Measurements from ENCODE around the gene GRXCR1. TPM values are rescaled to one million over a fixed set of nuclear protein-coding genes. Genes with fewer than 3 reads are reported as not detected.

Gene GRXCR1
- polyA plus RNA-seq (not detected in 3 replicates), polyA minus RNA-seq (not detected in 3 replicates)
- not detected for polyA plus RNA-seq (2011; ENCODE audit: low read depth)
- not detected in 2 replicates for polyA plus RNA-seq (2011; cell fraction: cytosol; rRNA removed)
- polyA plus RNA-seq (2011; cell fraction: nucleus; rRNA removed) = not detected in 2 replicates
- not detected in 2 replicates for polyA plus RNA-seq (2012; ENCODE audit: low replicate concordance)
- not detected for polyA minus RNA-seq (2011; cell fraction: cytosol; rRNA and poly(A)+ RNA removed)
- polyA minus RNA-seq (2011; cell fraction: nucleus; rRNA and poly(A)+ RNA removed) = not detected in 2 replicates

- Histone ChIP-seq H3K27me3 (ENCODE audit: control insufficient read depth, extremely low read depth, insufficient read depth, low read length) (no peaks in the 10 kb centered on the region), H2AFZ (ENCODE audit: control insufficient read depth, low read length) (no peak within 1 kb of the TSS), H3K36me3 (ENCODE audit: control insufficient read depth in 2 of 2, extremely low read depth in 1 of 2, insufficient read depth in 2 of 2, low read length in 2 of 2) (no peaks in the 10 kb centered on the region), H3K4me1 (ENCODE audit: control insufficient read depth, extremely low read depth, insufficient read depth, low read length) (no peaks in the 10 kb centered on the region), H3K79me2 (ENCODE audit: control insufficient read depth, insufficient read depth, low read length) (no peaks in the 10 kb centered on the region), H3K4me3 (ENCODE audit: control insufficient read depth in 2 of 3, extremely low read depth in 1 of 3, insufficient read depth in 2 of 3, low read depth in 1 of 3, low read length in 3 of 3) (no peak within 1 kb of the TSS), H3K9me1 (ENCODE audit: control insufficient read depth, extremely low read depth, insufficient read depth, low read length) (no peaks in the 10 kb centered on the region), H3K9me3 (ENCODE audit: control insufficient read depth, low read depth, low read length) (no peaks in the 10 kb centered on the region), H3K27ac (ENCODE audit: control insufficient read depth, insufficient read depth, low read length) (no peak within 1 kb of the TSS), H4K20me1 (ENCODE audit: control insufficient read depth, extremely low read depth, insufficient read depth, low read length) (no peaks in the 10 kb centered on the region), H3K9ac (ENCODE audit: control insufficient read depth, extremely low read depth, insufficient read depth, low read length) (no peak within 1 kb of the TSS), H3K4me2 (ENCODE audit: control insufficient read depth, extremely low read depth, insufficient read depth, low read depth, low read length) (no peak within 1 kb of the TSS)
- no peak for TF ChIP-seq EZH2 (IDR thresholded peaks at IDR 0.05; ENCODE audit: low read length)
- TF ChIP-seq, protein P1, sequence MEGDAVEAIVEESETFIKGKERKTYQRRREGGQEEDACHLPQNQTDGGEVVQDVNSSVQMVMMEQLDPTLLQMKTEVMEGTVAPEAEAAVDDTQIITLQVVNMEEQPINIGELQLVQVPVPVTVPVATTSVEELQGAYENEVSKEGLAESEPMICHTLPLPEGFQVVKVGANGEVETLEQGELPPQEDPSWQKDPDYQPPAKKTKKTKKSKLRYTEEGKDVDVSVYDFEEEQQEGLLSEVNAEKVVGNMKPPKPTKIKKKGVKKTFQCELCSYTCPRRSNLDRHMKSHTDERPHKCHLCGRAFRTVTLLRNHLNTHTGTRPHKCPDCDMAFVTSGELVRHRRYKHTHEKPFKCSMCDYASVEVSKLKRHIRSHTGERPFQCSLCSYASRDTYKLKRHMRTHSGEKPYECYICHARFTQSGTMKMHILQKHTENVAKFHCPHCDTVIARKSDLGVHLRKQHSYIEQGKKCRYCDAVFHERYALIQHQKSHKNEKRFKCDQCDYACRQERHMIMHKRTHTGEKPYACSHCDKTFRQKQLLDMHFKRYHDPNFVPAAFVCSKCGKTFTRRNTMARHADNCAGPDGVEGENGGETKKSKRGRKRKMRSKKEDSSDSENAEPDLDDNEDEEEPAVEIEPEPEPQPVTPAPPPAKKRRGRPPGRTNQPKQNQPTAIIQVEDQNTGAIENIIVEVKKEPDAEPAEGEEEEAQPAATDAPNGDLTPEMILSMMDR (optimal IDR thresholded peaks at IDR 0.05 in 1 of 3, IDR thresholded peaks at IDR 0.05 in 1 of 3, conservative IDR thresholded peaks at IDR 0.05 in 1 of 3; ENCODE audit: extremely low read depth in 1 of 3, insufficient read depth in 2 of 3, low read length in 3 of 3) = no peak
- dilution Hi-C loops (cut with MboI; ENCODE audit: extremely low pct_ligation_motif_present, low sequenced_read_pairs) = no loop called here
- FAIRE-seq = no peak
- no peak for DNase-seq (ENCODE audit: low read depth, low spot score)
Observed at GRCh38 chr4:42892413-42892812, at the start of gene GRXCR1. Gene GRXCR1, plus strand, starts transcription at chr4:42892713. Its CDS starts 554 bp downstream, at chr4:42893267.

- TF ChIP-seq EZH2 (IDR thresholded peaks at IDR 0.05; ENCODE audit: low read length) = no peak
- TF ChIP-seq, protein P1 (optimal IDR thresholded peaks at IDR 0.05 in 1 of 3, IDR thresholded peaks at IDR 0.05 in 1 of 3, conservative IDR thresholded peaks at IDR 0.05 in 1 of 3; ENCODE audit: extremely low read depth in 1 of 3, insufficient read depth in 2 of 3, low read length in 3 of 3) = no peak
- no peak overlapping the region for H3K9ac ChIP-seq (ENCODE audit: control insufficient read depth, extremely low read depth, insufficient read depth, low read length)
- FAIRE-seq = no peak
Observed at GRCh38 chr4:42843694-42844093, 48.8 kb upstream of the GRXCR1 start.

More at GRCh38 chr4:42843694-42844093, 48.8 kb upstream of the GRXCR1 start:
- Histone ChIP-seq H3K27ac (ENCODE audit: control insufficient read depth, insufficient read depth, low read length) (no peak overlapping the region), H3K79me2 (ENCODE audit: control insufficient read depth, insufficient read depth, low read length) (no peaks in the 10 kb centered on the region), H3K4me1 (ENCODE audit: control insufficient read depth, extremely low read depth, insufficient read depth, low read length) (no peaks in the 10 kb centered on the region), H3K4me3 (ENCODE audit: control insufficient read depth in 2 of 3, extremely low read depth in 1 of 3, insufficient read depth in 2 of 3, low read depth in 1 of 3, low read length in 3 of 3) (no peak overlapping the region), H3K9me1 (ENCODE audit: control insufficient read depth, extremely low read depth, insufficient read depth, low read length) (no peaks in the 10 kb centered on the region), H2AFZ (ENCODE audit: control insufficient read depth, low read length) (no peak overlapping the region), H3K27me3 (ENCODE audit: control insufficient read depth, extremely low read depth, insufficient read depth, low read length) (no peaks in the 10 kb centered on the region), H4K20me1 (ENCODE audit: control insufficient read depth, extremely low read depth, insufficient read depth, low read length) (no peaks in the 10 kb centered on the region), H3K9me3 (ENCODE audit: control insufficient read depth, low read depth, low read length) (no peaks in the 10 kb centered on the region), H3K4me2 (ENCODE audit: control insufficient read depth, extremely low read depth, insufficient read depth, low read depth, low read length) (no peak overlapping the region), H3K36me3 (ENCODE audit: control insufficient read depth in 2 of 2, extremely low read depth in 1 of 2, insufficient read depth in 2 of 2, low read length in 2 of 2) (no peaks in the 10 kb centered on the region)
- DNase-seq (ENCODE audit: low read depth, low spot score) = no peak
- dilution Hi-C loops (cut with MboI; ENCODE audit: extremely low pct_ligation_motif_present, low sequenced_read_pairs) = no loop called here

Data from keratinocyte (primary cell).